HUDEP-2 (cell line): ENCODE data around the gene JMJD7.

Experiments used
- DNase-seq, 76 experiments: peaks; one replicate each; lab custom pipeline; 2025; ENCODE audit not compliant: unreplicated experiment in 76 of 76; lab: John Stamatoyannopoulos, UW

JMJD7 gene

GRCh38 chr15:41858756-41859155 is 30.9 kb downstream of the JMJD7 start:
- DNase-seq = no peak

- peak in 1 of 76 experiments; percentile 5 for DNase-seq
These were observed 32.3 kb downstream of the JMJD7 start for GRCh38 chr15:41860049-41860828.

GRCh38 chr15:41861736-41862356 is 34.0 kb downstream of the JMJD7 start:
- no peak for DNase-seq

GRCh38 chr15:41862515-41863116 is 34.7 kb downstream of the JMJD7 start:
- no peak for DNase-seq

- DNase-seq = no peak
These were observed 37.7 kb downstream of the JMJD7 start for GRCh38 chr15:41865490-41866055.

GRCh38 chr15:41866263-41866703 is 38.4 kb downstream of the JMJD7 start:
- DNase-seq = no peak

- DNase-seq = no peak
These were observed 39.1 kb downstream of the JMJD7 start for GRCh38 chr15:41866872-41867579.

- DNase-seq = no peak
These were observed 40.4 kb downstream of the JMJD7 start for GRCh38 chr15:41868321-41868720.

GRCh38 chr15:41869770-41870688 is 42.1 kb downstream of the JMJD7 start:
- DNase-seq = no peak

GRCh38 chr15:41870689-41871081 is 42.8 kb downstream of the JMJD7 start:
- DNase-seq = no peak

GRCh38 chr15:41871175-41871905 is 43.4 kb downstream of the JMJD7 start:
- no peak for DNase-seq

- DNase-seq = no peak
These were observed 44.4 kb downstream of the JMJD7 start for GRCh38 chr15:41872166-41872747.

- DNase-seq = no peak
These were observed 45.8 kb downstream of the JMJD7 start for GRCh38 chr15:41873711-41874110.

GRCh38 chr15:41874736-41875135 is 46.8 kb downstream of the JMJD7 start:
- DNase-seq = no peak

GRCh38 chr15:41876007-41876406 is 48.1 kb downstream of the JMJD7 start:
- DNase-seq = no peak

GRCh38 chr15:41876689-41877088 is 48.8 kb downstream of the JMJD7 start:
- no peak for DNase-seq

GRCh38 chr15:41877631-41878354 is 49.9 kb downstream of the JMJD7 start:
- no peak for DNase-seq

GRCh38 chr15:41878355-41878699 is 50.4 kb downstream of the JMJD7 start:
- DNase-seq = no peak
